Central memory CD8-positive, alpha-beta T cell (primary cell): ENCODE measurements around the gene ANKRD40.

Source experiments
- ATAC-seq: fragments of 150-1000 bp; cut with Tn5 transposase; replicated peaks from 2 replicates; pipeline ENCODE4 v1.10.0; 2022; ENCODE audit warnings: mild to moderate bottlenecking, moderate FRiP score, moderate number of reproducible peaks; ENCODE audit not compliant: poor library complexity, severe bottlenecking; ENCODE audit errors: extremely low read depth
- DNase-seq, 2 donors: peaks; one replicate each; pipeline ENCODE4 v3.0.0; 2021; ENCODE audit warnings: low spot score in 2 of 2
- H3K27ac Mint-ChIP-seq: one replicate; pipeline ENCODE4 v1.8.0; 2022; ENCODE audit warnings: low read depth, mild to moderate bottlenecking, moderate library complexity, mixed read lengths
- H3K27me3 Mint-ChIP-seq: one replicate; pipeline ENCODE4 v1.8.0; 2022; ENCODE audit warnings: mixed read lengths
- H3K36me3 Mint-ChIP-seq: one replicate; pipeline ENCODE4 v1.8.0; 2022; ENCODE audit warnings: mild to moderate bottlenecking, moderate library complexity, mixed read lengths; ENCODE audit not compliant: insufficient read depth
- H3K4me1 Mint-ChIP-seq: one replicate; pipeline ENCODE4 v1.8.0; 2022; ENCODE audit warnings: mixed read lengths
- H3K4me3 Mint-ChIP-seq: one replicate; pipeline ENCODE4 v1.8.0; 2022; ENCODE audit warnings: mild to moderate bottlenecking, moderate library complexity, mixed read lengths
- H3K9me3 Mint-ChIP-seq: one replicate; pipeline ENCODE4 v1.8.0; 2022; ENCODE audit warnings: mixed read lengths

Gene ANKRD40

DNA sequence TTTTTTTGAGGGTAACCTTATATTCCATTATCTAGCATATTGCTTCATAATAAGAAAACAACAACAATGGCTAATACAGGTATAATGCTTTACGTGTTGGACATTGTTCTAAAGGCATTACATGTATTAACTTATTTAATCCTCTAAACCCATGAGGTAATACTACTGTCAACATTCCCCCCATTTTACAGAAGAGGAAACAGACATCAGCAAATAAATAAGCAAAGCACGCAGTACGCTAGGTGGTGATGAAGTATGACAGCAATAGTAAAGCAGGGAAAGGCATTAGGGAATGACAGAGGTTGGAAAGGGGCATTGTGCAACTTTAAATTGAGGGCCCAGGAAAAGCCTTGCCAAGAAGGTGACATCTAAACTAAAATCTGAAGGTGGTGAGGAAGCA, 4.6 kb downstream of the ANKRD40 start:
- H3K36me3 Mint-ChIP-seq = peaks cover 37% of the 10 kb centered on the region
- peaks cover 43% of the 10 kb centered on the region for H3K4me1 Mint-ChIP-seq
- no peak overlapping the region for H3K4me3 Mint-ChIP-seq
- H3K9me3 Mint-ChIP-seq = no peaks in the 10 kb centered on the region
- H3K27ac Mint-ChIP-seq = no peak overlapping the region
- DNase-seq (no peak), ATAC-seq (no peak)
- no peaks in the 10 kb centered on the region for H3K27me3 Mint-ChIP-seq

DNA sequence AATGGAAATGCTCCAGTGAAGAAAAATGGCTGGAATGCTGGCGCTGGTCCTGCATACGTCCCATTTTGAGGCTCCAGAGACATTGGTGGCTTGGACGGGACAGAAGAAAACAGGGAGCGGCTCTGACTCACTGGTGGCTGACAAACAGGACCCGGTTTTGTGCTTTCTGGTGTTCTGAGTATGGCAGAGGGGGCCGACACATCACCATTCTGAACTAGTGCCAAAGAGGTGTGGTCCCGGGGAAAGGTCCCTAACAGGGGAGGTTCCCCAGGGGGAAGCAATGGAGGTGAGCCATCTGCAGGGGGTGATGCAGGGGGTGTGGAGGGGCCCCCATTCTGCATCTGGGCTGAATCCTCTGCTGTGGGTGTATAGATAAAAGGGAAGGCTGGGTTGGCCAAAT, 8.3 kb downstream of the ANKRD40 start:
- Mint-ChIP-seq H3K4me1 (peaks cover 37% of the 10 kb centered on the region), H3K36me3 (peaks cover 57% of the 10 kb centered on the region), H3K9me3 (no peaks in the 10 kb centered on the region), H3K27ac (no peak overlapping the region), H3K4me3 (no peak overlapping the region), H3K27me3 (no peaks in the 10 kb centered on the region)
- ATAC-seq = no peak
- no peak for DNase-seq

DNA sequence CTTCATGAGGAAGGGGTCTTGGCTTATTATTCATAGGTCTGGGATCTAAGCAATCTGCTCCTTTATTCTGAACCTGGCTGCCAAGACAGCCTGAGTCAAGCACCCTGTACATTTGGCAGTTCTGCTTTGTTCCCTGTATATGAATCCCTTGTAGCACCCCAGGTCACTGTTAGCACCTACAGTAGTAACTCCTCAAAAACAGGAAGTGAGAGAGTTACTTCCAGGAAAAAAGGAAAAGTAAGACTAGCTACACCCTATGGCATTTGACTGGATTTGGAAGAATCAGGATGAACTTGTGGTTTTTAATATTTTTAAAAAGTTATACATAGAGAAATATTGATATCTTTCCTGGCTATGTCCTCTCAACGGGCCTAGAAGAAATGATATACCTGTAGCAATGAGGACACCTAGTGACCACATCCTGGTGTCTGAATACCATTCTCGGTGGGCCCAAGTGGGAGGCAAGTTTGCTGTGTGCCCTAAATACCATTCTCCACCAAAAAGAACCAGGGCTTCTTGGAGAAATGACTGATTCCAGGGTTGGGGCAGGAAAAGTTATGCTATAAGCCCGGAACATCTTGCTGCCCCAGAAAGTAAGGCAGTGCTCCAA, 9.9 kb downstream of the ANKRD40 start:
- no peak for ATAC-seq

DNA sequence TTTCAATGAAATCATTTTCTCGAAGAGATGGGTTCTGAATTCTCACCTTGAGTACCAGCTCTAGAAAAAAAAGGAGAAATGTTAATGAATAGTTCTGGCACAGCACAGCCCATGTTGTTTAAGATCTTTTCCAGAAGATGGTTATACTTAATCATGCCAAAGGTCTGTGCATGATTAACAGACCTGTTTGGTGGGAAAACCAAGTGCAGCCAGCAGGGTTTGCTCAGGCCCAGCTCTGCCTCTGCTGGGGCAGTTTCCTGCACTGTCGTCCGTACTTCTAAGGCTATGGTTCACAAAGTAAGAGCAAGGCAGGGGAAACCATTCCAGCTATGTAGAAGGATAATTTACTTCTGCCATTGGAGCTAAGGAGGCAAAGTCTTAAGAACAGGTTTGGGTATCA, 10.7 kb downstream of the ANKRD40 start:
- no peak for DNase-seq
- H3K27ac Mint-ChIP-seq = no peak overlapping the region
- H3K4me3 Mint-ChIP-seq = no peak overlapping the region
- peaks cover 59% of the 10 kb centered on the region for H3K36me3 Mint-ChIP-seq
- no peak for ATAC-seq
- H3K27me3 Mint-ChIP-seq = no peaks in the 10 kb centered on the region
- no peaks in the 10 kb centered on the region for H3K9me3 Mint-ChIP-seq
- H3K4me1 Mint-ChIP-seq = peaks cover 23% of the 10 kb centered on the region

More for the DNA sequence above, 9.9 kb downstream of the ANKRD40 start:
- DNase-seq = no peak
- Mint-ChIP-seq H3K4me1 (peaks cover 27% of the 10 kb centered on the region), H3K27me3 (no peaks in the 10 kb centered on the region), H3K4me3 (no peak overlapping the region), H3K36me3 (peaks cover 57% of the 10 kb centered on the region), H3K27ac (peak overlapping the region; percentile 22), H3K9me3 (no peaks in the 10 kb centered on the region)

DNA sequence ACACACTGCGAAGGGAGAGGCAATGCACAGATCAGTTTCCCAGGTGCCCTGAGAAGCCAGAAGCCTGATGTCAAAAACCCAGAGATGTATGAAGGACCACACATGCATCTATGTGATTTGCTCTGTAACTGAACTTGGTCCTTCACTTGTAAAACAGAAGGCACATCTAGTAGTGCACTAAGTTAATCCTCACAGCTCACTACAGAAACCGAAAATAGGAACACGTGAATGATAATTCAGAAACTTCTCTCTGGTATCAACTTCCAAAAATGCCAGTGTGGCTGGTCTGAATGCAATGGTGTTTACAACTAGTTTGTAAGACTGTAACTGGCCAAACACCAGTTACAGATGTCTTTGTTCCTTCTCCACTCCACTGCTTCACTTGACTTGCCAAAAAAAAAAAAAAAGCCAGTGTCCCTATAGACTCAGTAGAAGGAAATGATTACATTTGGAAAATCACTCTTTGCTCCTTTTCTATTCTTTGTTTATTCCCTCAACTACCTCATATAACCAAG, 11.3 kb downstream of the ANKRD40 start:
- Mint-ChIP-seq H3K4me3 (no peak overlapping the region), H3K27ac (no peak overlapping the region), H3K27me3 (no peaks in the 10 kb centered on the region), H3K4me1 (peaks cover 18% of the 10 kb centered on the region), H3K9me3 (no peaks in the 10 kb centered on the region), H3K36me3 (peaks cover 62% of the 10 kb centered on the region)
- ATAC-seq = no peak
- DNase-seq = no peak

DNA sequence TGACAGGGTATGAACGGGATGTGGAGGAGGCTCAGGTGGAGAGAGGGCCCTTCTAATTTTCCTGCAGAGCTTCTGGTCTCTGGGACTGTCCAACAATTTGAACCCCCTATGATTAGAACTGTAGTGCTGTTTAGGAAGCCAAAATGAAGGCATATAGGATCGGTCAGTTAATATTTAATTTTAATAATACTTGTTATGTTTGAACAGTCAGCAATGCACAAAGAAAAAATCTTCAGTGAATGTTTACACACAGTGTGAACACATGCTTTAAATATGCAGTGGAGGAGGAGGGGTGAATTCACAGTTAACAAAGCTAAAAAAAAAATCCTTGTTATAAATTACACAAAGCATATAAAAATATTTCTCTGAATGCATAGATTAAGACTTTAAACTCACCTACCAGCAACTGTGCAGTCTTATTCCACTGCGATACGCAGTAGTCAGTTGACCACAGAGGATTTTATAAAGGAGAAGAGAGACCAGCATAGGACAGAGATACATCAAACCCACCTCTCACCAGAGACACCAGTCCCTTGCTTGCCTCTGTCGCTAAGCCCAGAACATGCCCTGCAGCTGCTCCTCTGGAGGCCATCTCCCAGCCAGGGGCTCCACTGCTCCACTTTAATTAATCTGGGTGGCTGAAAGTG, 14.6 kb downstream of the ANKRD40 start:
- Mint-ChIP-seq H3K9me3 (no peaks in the 10 kb centered on the region), H3K27ac (no peak overlapping the region), H3K4me1 (peaks cover 8% of the 10 kb centered on the region), H3K4me3 (no peak overlapping the region), H3K36me3 (peaks cover 38% of the 10 kb centered on the region), H3K27me3 (no peaks in the 10 kb centered on the region)
- no peak for ATAC-seq
- DNase-seq = no peak

DNA sequence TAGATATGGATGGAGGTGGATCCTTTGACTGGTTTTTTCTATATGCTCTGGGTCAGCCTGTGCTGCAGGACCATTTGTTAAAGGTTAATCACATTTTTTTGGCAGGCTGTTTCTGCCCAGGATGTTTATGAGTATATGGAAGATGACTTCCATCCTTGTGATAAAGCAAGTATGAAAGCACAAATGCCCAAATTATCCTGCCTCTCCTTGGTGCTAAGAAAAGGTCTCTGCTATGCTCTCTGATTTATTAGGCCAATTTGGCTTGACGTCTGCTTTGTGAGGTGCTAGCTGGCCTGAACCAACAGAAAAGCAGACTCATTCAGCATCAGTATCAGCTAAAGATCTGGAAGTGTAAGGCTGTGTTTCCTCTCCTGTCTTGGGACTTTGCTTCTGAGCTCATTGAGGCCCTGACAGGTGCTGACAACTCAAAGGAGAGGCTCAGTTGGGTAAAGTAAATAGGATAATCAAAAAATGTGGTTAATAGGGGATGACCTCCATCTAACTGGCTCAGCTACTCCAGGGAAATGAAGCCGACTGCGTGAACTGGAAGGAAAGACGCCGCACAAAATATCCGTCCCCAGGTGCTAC, 15.2 kb downstream of the ANKRD40 start:
- Mint-ChIP-seq H3K9me3 (no peaks in the 10 kb centered on the region), H3K36me3 (peaks cover 33% of the 10 kb centered on the region), H3K27ac (no peak overlapping the region)

DNA sequence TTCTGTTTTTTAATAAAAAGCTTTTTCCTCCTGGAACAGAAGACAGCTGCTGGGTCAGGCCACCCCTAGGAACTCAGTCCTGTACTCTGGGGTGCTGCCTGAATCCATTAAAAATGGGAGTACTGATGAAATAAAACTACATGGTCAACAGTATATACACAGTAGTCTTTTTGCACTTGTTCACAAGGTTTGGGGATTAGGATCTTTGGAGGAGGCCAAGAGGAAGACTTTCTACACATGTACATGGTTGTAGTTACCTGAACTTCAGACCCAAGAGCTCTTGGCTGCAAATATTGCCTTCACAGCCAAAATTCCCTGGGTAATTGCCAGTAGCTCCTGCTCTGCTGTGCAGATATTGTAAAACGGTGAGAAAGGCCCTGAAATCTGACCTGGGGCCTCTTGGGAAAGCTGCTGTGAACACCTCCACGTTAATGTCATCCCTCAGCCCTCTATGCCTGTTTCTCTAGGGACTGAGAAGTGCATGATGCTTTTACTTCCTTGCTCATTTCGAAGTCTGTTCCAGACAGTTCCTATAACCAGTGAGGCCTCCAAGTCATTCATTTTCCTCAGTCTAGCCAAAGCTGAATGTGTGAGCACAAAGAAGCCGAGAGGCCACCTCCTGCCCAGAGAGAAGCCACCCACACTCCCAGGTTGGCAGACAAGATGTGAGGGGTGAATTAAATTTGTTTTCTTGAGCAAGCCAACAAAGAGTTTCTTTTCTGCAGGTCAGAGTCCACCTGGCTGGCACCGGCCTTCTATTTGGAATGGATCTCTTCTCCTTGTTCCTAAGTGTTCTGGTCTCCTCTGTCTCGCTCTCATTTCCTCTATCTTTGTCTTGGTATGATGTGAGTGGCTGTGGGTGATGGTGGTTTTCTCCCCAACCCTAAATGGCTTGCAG, 15.9 kb downstream of the ANKRD40 start:
- DNase-seq = no peak
- Mint-ChIP-seq H3K27me3 (peaks cover 2% of the 10 kb centered on the region), H3K9me3 (no peaks in the 10 kb centered on the region), H3K4me1 (peaks cover 6% of the 10 kb centered on the region), H3K27ac (no peak overlapping the region), H3K4me3 (no peak overlapping the region), H3K36me3 (peaks cover 25% of the 10 kb centered on the region)
- no peak for ATAC-seq

More for the DNA sequence above, 15.2 kb downstream of the ANKRD40 start:
- H3K4me3 Mint-ChIP-seq = no peak overlapping the region
- H3K27me3 Mint-ChIP-seq = no peaks in the 10 kb centered on the region
- ATAC-seq = no peak
- DNase-seq = no peak
- peaks cover 6% of the 10 kb centered on the region for H3K4me1 Mint-ChIP-seq

DNA sequence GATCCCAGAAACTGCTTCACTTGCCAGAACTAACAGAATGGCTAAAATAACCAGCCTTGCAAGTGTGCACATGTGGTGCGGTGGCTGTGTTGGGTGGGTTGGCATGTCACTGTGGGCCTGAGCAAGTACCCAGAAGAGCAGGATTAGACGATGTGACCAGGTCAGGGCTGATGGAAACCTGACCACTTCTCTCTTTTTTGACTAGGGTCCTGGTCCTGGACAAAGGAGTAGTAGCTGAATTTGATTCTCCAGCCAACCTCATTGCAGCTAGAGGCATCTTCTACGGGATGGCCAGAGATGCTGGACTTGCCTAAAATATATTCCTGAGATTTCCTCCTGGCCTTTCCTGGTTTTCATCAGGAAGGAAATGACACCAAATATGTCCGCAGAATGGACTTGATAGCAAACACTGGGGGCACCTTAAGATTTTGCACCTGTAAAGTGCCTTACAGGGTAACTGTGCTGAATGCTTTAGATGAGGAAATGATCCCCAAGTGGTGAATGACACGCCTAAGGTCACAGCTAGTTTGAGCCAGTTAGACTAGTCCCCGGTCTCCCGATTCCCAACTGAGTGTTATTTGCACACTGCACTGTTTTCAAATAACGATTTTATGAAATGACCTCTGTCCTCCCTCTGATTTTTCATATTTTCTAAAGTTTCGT, 16.7 kb downstream of the ANKRD40 start:
- Mint-ChIP-seq H3K27ac (no peak overlapping the region), H3K4me1 (peaks cover 6% of the 10 kb centered on the region), H3K27me3 (peaks cover 10% of the 10 kb centered on the region)

DNA sequence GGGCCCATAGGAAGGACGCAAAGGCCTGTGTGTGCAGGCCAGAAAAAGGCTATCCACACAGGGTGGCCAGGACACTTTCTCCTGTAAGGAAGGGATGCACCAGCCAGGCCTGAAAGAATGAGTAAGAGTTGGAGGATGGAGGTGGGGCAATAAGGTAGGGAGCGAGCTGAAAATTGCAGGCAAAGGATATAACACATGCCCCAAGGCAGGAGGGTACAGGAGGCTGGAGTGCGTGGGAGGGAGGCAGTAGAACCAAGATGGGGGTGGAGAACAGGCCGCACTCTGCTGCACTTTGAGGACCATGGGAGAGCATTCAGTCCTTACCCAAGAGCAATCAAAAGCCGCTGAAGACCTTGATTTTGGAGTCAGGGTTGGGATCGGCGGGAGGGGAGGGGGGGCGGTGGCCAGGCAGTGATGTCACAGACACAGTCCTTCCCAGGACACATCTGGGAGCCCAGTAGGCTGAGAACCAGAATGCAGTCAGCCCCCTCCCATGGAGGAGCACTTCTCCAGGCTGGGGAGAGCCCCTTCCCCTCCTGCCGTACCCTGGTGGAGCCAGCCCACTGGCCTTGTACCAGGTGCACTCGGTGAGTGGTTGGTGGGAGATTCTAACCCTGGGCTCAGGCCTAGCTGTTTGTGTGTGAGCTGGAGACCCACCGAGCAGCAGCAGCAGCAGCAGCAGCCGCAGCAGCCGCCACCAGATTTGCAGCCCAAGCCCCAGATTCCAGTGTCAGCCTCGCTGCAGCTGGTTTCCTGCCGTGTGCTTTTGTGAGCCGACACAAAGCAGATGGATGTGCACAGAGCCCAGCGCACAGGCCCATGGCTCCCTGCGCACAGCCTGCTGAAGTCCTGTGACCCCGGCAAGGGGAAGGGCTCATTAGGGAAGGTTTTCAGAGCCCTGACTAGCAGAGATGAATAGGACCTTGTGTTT, 17.5 kb downstream of the ANKRD40 start:
- peaks cover 13% of the 10 kb centered on the region for H3K27me3 Mint-ChIP-seq
- ATAC-seq = no peak
- no peak overlapping the region for H3K27ac Mint-ChIP-seq

More for the DNA sequence above, 16.7 kb downstream of the ANKRD40 start:
- Mint-ChIP-seq H3K9me3 (no peaks in the 10 kb centered on the region), H3K4me3 (no peak overlapping the region), H3K36me3 (peaks cover 18% of the 10 kb centered on the region)
- DNase-seq (no peak), ATAC-seq (no peak)

DNA sequence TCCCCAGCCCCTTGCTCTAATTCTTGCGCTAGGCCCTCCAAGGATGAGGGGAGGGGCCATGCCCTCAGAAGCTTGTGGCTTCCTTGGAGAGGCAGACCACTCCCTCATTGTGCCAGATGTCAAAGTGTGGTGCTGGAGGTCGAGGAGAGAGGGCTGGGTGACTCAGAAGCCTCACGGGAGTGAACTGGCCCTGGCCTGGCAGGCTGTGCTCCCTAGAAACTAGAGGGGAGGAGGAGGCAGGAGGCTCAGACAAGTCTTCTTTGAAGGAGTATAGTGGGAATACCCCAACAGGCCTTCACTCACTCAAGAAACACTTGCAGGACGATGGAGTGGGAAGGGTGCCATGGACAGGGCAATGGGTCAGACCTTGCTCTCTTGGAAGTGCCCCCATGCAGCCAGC, 18.5 kb downstream of the ANKRD40 start:
- H3K36me3 Mint-ChIP-seq = peaks cover 9% of the 10 kb centered on the region
- peaks cover 13% of the 10 kb centered on the region for H3K27me3 Mint-ChIP-seq
- DNase-seq (no peak), ATAC-seq (no peak)
- H3K9me3 Mint-ChIP-seq = no peaks in the 10 kb centered on the region
- H3K27ac Mint-ChIP-seq = no peak overlapping the region
- H3K4me1 Mint-ChIP-seq = no peaks in the 10 kb centered on the region
- H3K4me3 Mint-ChIP-seq = no peak overlapping the region

More for the DNA sequence above, 17.5 kb downstream of the ANKRD40 start:
- Mint-ChIP-seq H3K4me3 (no peak overlapping the region), H3K9me3 (no peaks in the 10 kb centered on the region), H3K4me1 (peaks cover 2% of the 10 kb centered on the region), H3K36me3 (peaks cover 12% of the 10 kb centered on the region)
- DNase-seq = no peak
